Endothelial cell of umbilical vein (primary cell): ENCODE measurements around the gene THSD4. TPM values are rescaled to one million over a fixed set of nuclear protein-coding genes. Genes with fewer than 3 reads are reported as not detected.

Experiments
- BruUV-seq: library from RNA; stranded (reverse); fragments of 400-500 nt; replicated peaks from 2 replicates; lab custom pipeline; 2021; lab: Mats Ljungman, UMichigan
- CTCF ChIA-PET: fragments of 300-600, 350-600 bp; sonication (Branson Sonifier 250); formaldehyde crosslinking; loops from one replicate; lab custom pipeline; 2021; ENCODE audit warnings: antibody characterized with exemption, inconsistent platforms; lab: Charles Lee
- POLR2A ChIA-PET: fragments of 300-600, 350-600 bp; sonication (Branson Sonifier 250); formaldehyde crosslinking; loops from one replicate; lab custom pipeline; 2021; ENCODE audit warnings: antibody characterized with exemption, inconsistent platforms; lab: Charles Lee
- DNase-seq: peaks from one replicate; pipeline ENCODE4 v3.0.0-alpha.2; 2011; ENCODE audit warnings: low read depth, low spot score
- FAIRE-seq: peaks from 2 replicates; lab custom pipeline; 2011; peaks lifted over from hg19 to GRCh38; lab: Jason Lieb, UNC
- H2AFZ ChIP-seq: 2 replicates; pipeline ENCODE4 v1.6.0; 2012; ENCODE audit warnings: low read depth, low read length, control low read depth, inconsistent platforms
- H3K27ac ChIP-seq: 2 replicates; pipeline ENCODE4 v1.5.1; 2011; ENCODE audit warnings: low read depth, mild to moderate bottlenecking, control low read depth, low read length, moderate library complexity; ENCODE audit not compliant: insufficient read depth
- H3K27me3 ChIP-seq, 2 experiments: 2 replicates each; pipeline versions ENCODE4 v1.6.0 to v1.6.1; 2011; ENCODE audit warnings: low read length in 2 of 2, mixed read lengths in 1 of 2; ENCODE audit not compliant: control insufficient read depth in 2 of 2, insufficient read depth in 2 of 2
- H3K36me3 ChIP-seq, 2 experiments: 2 replicates in 1 of 2; 3 replicates in 1 of 2; pipeline ENCODE4 v1.5.1; 2011; ENCODE audit warnings: low read length in 2 of 2, mild to moderate bottlenecking in 1 of 2, moderate library complexity in 1 of 2; ENCODE audit not compliant: control insufficient read depth in 2 of 2, insufficient read depth in 2 of 2; ENCODE audit errors: extremely low read depth in 1 of 2
- H3K4me1 ChIP-seq: 3 replicates; pipeline ENCODE4 v1.5.1; 2011; ENCODE audit warnings: mild to moderate bottlenecking, low read length; ENCODE audit not compliant: control insufficient read depth, insufficient read depth; ENCODE audit errors: extremely low read depth
- H3K4me2 ChIP-seq: 2 replicates; pipeline ENCODE4 v1.6.1; 2011; ENCODE audit warnings: low read length, control low read depth, mixed read lengths; ENCODE audit not compliant: insufficient read depth
- H3K4me3 ChIP-seq, 3 experiments: fragments of 200-600 bp in 1 of 3; sonication (generic), shearing (Covaris generic) in 1 of 3; replicated peaks in 1 of 3; 2 replicates each; pipeline ENCODE4 v1.5.1; 2011 to 2016; ENCODE audit warnings: control low read depth in 3 of 3, low read length in 3 of 3, mild to moderate bottlenecking in 2 of 3, inconsistent platforms in 1 of 3, low read depth in 1 of 3, moderate library complexity in 1 of 3; ENCODE audit not compliant: insufficient read depth in 1 of 3
- H3K79me2 ChIP-seq: 2 replicates; pipeline ENCODE4 v1.6.0; 2012; ENCODE audit warnings: low read length, inconsistent platforms; ENCODE audit not compliant: control insufficient read depth, insufficient read depth
- H3K9ac ChIP-seq: replicated peaks from 2 replicates; pipeline ENCODE3; 2011; ENCODE audit warnings: low read length, control low read depth; ENCODE audit not compliant: insufficient read depth; ENCODE audit errors: extremely low read depth
- H3K9me1 ChIP-seq: replicated peaks from 3 replicates; pipeline ENCODE4 v1.6.0; 2011; ENCODE audit warnings: mild to moderate bottlenecking, low read length; ENCODE audit not compliant: control insufficient read depth, insufficient read depth; ENCODE audit errors: extremely low read depth
- H3K9me3 ChIP-seq: replicated peaks from 2 replicates; pipeline ENCODE4 v1.5.1; 2012; ENCODE audit warnings: low read length, inconsistent platforms; ENCODE audit not compliant: control insufficient read depth, insufficient read depth
- H4K20me1 ChIP-seq: replicated peaks from 2 replicates; pipeline ENCODE3; 2011; ENCODE audit warnings: mild to moderate bottlenecking, low read length; ENCODE audit not compliant: control insufficient read depth, insufficient read depth; ENCODE audit errors: extremely low read depth
- EZH2 ChIP-seq: IDR thresholded peaks from 2 replicates; pipeline ENCODE4 v1.6.1; 2012; ENCODE audit warnings: borderline replicate concordance, low read depth, mild to moderate bottlenecking, moderate library complexity, low read length, inconsistent platforms; ENCODE audit not compliant: severe bottlenecking
- FOS ChIP-seq: IDR thresholded peaks from 2 replicates; pipeline ENCODE4 v1.6.1; 2011; ENCODE audit warnings: mild to moderate bottlenecking, low read length, moderate library complexity, borderline replicate concordance; ENCODE audit not compliant: insufficient read depth
- JUN ChIP-seq: IDR thresholded peaks from 2 replicates; pipeline ENCODE4 v1.6.1; 2011; ENCODE audit warnings: borderline replicate concordance, low read depth; ENCODE audit not compliant: insufficient read length, insufficient read depth
- MYC ChIP-seq: IDR thresholded peaks from one replicate; pipeline ENCODE4 v1.6.1; 2011; ENCODE audit warnings: mild to moderate bottlenecking, low read depth, low read length
- POLR2AphosphoS5 ChIP-seq: IDR thresholded peaks from 2 replicates; pipeline ENCODE4 v1.6.1; 2012; ENCODE audit warnings: low read depth, mild to moderate bottlenecking, control low read depth, low read length, moderate library complexity; ENCODE audit not compliant: insufficient read depth
- dilution Hi-C: fragments of 300-500 bp; cut with MboI; formaldehyde crosslinking; loops from one replicate; pipeline ENCODE4 v1.15.0; 2019; ENCODE audit warnings: low sequenced_read_pairs; ENCODE audit not compliant: extremely low pct_ligation_motif_present
- intact Hi-C: fragments of 100-400 bp; cut with micrococcal nuclease; formaldehyde crosslinking; loops from one replicate; pipeline ENCODE4 v1.10.0; 2022
- polyA plus RNA-seq, 4 experiments: library from polyadenylated mRNA; depleted of rRNA in 3 of 4; stranded (reverse) in 3 of 4; unstranded in 1 of 4; fragments of >200 nt; gene quantifications; 2 replicates each; pipeline versions ENCODE4 v1.2.1 to v1.2.3, GENCODE V29; 2011 to 2012; ENCODE audit warnings: missing spikeins in 1 of 4
- total RNA-seq: library from RNA; stranded (reverse); gene quantifications from 2 replicates; pipeline ENCODE4 v1.2.3, GENCODE V29; 2021
- TF ChIP-seq, protein P1 (sequence below), 2 donors: IDR thresholded peaks; 1 replicate in 1 of 2; 2 replicates in 1 of 2; pipeline ENCODE4 v1.5.1; 2011; ENCODE audit warnings: low read length in 2 of 2, mild to moderate bottlenecking in 2 of 2, moderate library complexity in 2 of 2, control low read depth in 1 of 2, inconsistent platforms in 1 of 2, low read depth in 1 of 2; ENCODE audit not compliant: insufficient read depth in 1 of 2; ENCODE audit errors: extremely low read depth in 1 of 2
- TF ChIP-seq, protein P2 (sequence below): IDR thresholded peaks from 2 replicates; pipeline ENCODE4 v1.6.1; 2011; ENCODE audit not compliant: insufficient read depth, insufficient read length

The THSD4 gene
- total and polyA plus RNA-seq, 2 donors (not counting 3 experiments of a cell fraction or from before 2014, with no cell fraction given) = 9.9 to 25.4 TPM

DNA sequence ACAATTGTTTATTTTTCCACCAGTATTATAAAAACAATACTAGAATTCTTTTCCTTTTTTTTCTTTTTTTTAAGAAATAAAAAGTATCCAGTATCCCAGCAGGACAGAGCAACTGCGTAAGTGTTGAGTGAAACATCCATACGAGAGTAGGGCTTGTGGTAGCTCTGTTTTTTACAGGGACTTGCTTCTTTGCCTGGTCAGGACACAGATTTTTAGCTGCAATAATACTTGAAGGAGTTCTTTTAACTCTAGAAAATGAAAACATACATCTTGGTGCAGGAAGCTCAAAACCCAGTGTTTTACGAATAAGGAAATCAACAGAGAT is 397.4 kb downstream of the THSD4 start:
- no peak overlapping the region for H3K4me3 ChIP-seq
- H3K4me1 ChIP-seq = no peaks in the 10 kb centered on the region
- H2AFZ ChIP-seq = no peak overlapping the region
- TF ChIP-seq MYC (no peak), JUN (no peak), FOS (no peak), POLR2AphosphoS5 (no peak), EZH2 (no peak)
- TF ChIP-seq, protein P1, sequence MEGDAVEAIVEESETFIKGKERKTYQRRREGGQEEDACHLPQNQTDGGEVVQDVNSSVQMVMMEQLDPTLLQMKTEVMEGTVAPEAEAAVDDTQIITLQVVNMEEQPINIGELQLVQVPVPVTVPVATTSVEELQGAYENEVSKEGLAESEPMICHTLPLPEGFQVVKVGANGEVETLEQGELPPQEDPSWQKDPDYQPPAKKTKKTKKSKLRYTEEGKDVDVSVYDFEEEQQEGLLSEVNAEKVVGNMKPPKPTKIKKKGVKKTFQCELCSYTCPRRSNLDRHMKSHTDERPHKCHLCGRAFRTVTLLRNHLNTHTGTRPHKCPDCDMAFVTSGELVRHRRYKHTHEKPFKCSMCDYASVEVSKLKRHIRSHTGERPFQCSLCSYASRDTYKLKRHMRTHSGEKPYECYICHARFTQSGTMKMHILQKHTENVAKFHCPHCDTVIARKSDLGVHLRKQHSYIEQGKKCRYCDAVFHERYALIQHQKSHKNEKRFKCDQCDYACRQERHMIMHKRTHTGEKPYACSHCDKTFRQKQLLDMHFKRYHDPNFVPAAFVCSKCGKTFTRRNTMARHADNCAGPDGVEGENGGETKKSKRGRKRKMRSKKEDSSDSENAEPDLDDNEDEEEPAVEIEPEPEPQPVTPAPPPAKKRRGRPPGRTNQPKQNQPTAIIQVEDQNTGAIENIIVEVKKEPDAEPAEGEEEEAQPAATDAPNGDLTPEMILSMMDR (IDR thresholded peaks at IDR 0.05; ENCODE audit: extremely low read depth in 1 of 2, insufficient read depth in 1 of 2, low read depth in 1 of 2, low read length in 2 of 2) = no peak
- TF ChIP-seq, protein P2, sequence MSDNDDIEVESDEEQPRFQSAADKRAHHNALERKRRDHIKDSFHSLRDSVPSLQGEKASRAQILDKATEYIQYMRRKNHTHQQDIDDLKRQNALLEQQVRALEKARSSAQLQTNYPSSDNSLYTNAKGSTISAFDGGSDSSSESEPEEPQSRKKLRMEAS = no peak
- BruUV-seq = no TSS peak
- H3K9ac ChIP-seq = no peak overlapping the region
- no peaks in the 10 kb centered on the region for H3K9me3 ChIP-seq
- ChIA-PET CTCF (interaction anchor here (0.7 kb wide), 1 partner anchor 20 kb away, joined by 3 read pairs; no protein-coding TSS in a partner anchor), POLR2A (no interaction called here)
- no peaks in the 10 kb centered on the region for H3K79me2 ChIP-seq
- H3K27me3 ChIP-seq = peaks cover 0 to 2% of the 10 kb centered on the region in 2 experiments
- H3K9me1 ChIP-seq = no peaks in the 10 kb centered on the region
- no peak overlapping the region for H3K27ac ChIP-seq
- DNase-seq (no peak), FAIRE-seq (no peak)
- intact Hi-C loops = no loop called here
- dilution Hi-C loops = no loop called here
- no peak overlapping the region for H3K4me2 ChIP-seq
- H3K36me3 ChIP-seq = no peaks in the 10 kb centered on the region
- H4K20me1 ChIP-seq = no peaks in the 10 kb centered on the region
